GM10847 (cell line): ENCODE measurements around the gene ZNF670.

Experiments
- POLR2A ChIP-seq: IDR thresholded peaks from 2 replicates; pipeline ENCODE4 v1.6.1; 2011; ENCODE audit not compliant: insufficient read length; ENCODE audit errors: extremely low read depth

Gene ZNF670

GRCh38 chr1:247077876-247078257, 744 bp downstream of the ZNF670 start:
- no peak for TF ChIP-seq POLR2A

- no peak for TF ChIP-seq POLR2A
Observed at GRCh38 chr1:247077213-247077612, 1.4 kb downstream of the ZNF670 start.

DNA sequence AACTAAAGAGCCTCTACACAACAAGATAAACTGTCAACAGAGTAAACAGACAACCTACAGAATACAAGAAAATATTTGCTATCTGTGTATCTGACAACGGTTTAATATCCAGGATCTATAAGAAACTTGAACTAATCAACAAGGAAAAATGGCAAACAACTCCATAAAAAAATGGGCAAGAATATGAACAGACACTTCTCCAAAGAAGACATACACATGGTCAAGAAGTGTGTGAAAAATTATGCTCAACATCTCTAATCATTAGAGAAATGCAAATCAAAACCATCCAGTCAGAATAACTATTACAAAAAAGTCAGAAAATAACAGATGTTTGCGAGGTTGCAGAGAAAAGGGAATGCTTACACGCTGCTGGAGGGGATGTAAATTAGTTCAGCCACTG, 8.0 kb downstream of the ZNF670 start:
- TF ChIP-seq POLR2A = no peak

GRCh38 chr1:247064304-247064703, 14.3 kb downstream of the ZNF670 start:
- TF ChIP-seq POLR2A = no peak

DNA sequence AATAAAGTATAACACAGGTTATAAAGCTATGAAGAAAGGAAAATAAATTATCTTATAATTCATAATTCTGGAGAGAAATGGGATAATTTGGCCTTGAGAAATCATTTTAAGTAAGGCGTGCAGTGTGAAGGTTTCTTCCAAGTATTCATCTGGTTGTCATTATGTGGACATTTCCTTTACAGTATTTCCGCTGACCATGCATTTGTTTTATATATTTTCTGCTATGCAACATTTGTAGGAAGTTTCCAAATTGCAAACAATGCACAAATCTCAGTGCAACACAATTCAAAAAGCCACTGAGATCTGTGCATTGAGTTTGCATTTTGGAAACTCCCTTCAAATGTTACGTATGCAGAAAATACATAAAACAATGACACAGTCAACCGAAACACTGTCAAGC, 17.8 kb downstream of the ZNF670 start:
- TF ChIP-seq POLR2A = no peak

- no peak for TF ChIP-seq POLR2A
Observed at GRCh38 chr1:247056071-247056470, 22.5 kb downstream of the ZNF670 start.

DNA sequence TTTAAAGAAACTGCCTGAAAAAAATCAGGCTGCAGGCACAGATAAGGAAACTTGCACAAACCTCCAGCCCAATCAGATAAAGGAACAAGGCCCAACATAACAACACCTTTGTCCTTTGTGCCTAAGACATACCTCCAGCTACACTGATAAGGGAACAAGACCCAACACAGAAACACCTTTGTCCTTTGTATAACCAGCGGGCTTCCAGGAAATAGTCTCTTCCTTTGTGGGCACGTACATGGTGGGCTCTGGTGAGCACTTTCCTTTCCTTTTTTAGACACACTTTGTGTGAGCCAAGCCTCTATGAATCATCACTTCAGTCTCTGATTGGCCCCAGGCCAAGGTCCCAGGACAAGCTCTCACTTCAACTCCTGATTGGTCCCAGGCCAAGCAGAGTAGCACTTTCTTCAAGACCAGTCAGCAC, 23.6 kb downstream of the ZNF670 start:
- TF ChIP-seq POLR2A = no peak

GRCh38 chr1:247047702-247048101, 30.9 kb downstream of the ZNF670 start:
- no peak for TF ChIP-seq POLR2A

DNA sequence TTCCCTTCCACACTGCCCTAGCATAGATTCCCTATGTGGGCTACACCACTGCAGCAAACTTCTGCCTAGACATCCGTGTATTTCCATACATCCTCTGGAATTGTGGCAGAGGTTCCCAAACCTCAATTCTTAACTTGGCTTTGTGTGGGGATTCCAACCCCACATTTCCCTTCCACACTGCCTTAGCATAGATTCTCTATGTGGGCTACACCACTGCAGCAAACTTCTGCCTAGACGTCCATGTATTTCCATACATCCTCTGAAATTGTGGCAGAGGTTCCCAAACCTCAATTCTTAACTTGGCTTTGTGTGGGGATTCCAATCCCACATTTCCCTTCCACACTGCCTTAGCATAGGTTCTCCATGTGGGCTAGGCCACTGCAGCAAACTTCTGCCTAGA, 31.4 kb downstream of the ZNF670 start:
- no peak for TF ChIP-seq POLR2A

GRCh38 chr1:247043406-247043805, 35.2 kb downstream of the ZNF670 start:
- no peak for TF ChIP-seq POLR2A

GRCh38 chr1:247037511-247038320, 40.9 kb downstream of the ZNF670 start:
- TF ChIP-seq POLR2A = no peak
